HG02981 (cell line): Measurements from ENCODE around the gene GPM6B.
A peak's percentile ranks its signal among the peaks of the same experiment; 100 is the strongest.

Source experiments
- ATAC-seq: cut with Tn5 transposase; IDR thresholded peaks from one replicate; pipeline ENCODE4 v1.9.1; 2021; ENCODE audit warnings: mild to moderate bottlenecking, moderate library complexity; ENCODE audit not compliant: unreplicated experiment

The GPM6B gene

GRCh38 chrX:13816643-13817627, at the start of gene GPM6B:
GPM6B (minus strand) TSS chrX:13817093; CDS start chrX:13816904, 189 bp downstream.
- no peak for ATAC-seq

- no peak for ATAC-seq
These were observed 47.4 kb upstream of the GPM6B start for GRCh38 chrX:13864264-13864663.

GRCh38 chrX:13863324-13863723, 46.4 kb upstream of the GPM6B start:
- no peak for ATAC-seq

- ATAC-seq: no peak
These were observed 42.8 kb upstream of the GPM6B start for GRCh38 chrX:13859724-13860123.

GRCh38 chrX:13857804-13858203, 40.9 kb upstream of the GPM6B start:
- no peak for ATAC-seq

- ATAC-seq: peak; percentile 45
These were observed 39.0 kb upstream of the GPM6B start for GRCh38 chrX:13855689-13856450.

GRCh38 chrX:13854003-13854402, 37.1 kb upstream of the GPM6B start:
- no peak for ATAC-seq

GRCh38 chrX:13852001-13852695, 35.3 kb upstream of the GPM6B start:
- ATAC-seq: peak; percentile 74

- no peak for ATAC-seq
These were observed 29.0 kb upstream of the GPM6B start for GRCh38 chrX:13845721-13846378.

- no peak for ATAC-seq
These were observed 26.3 kb upstream of the GPM6B start for GRCh38 chrX:13843150-13843721.

GRCh38 chrX:13840121-13840520, 23.2 kb upstream of the GPM6B start:
- no peak for ATAC-seq

- ATAC-seq: no peak
These were observed 20.4 kb upstream of the GPM6B start for GRCh38 chrX:13837290-13837745.

- no peak for ATAC-seq
These were observed 19.7 kb upstream of the GPM6B start for GRCh38 chrX:13836575-13836974.

GRCh38 chrX:13835825-13836224, 18.9 kb upstream of the GPM6B start:
- ATAC-seq: no peak

- no peak for ATAC-seq
These were observed 17.5 kb upstream of the GPM6B start for GRCh38 chrX:13834355-13834754.

- no peak for ATAC-seq
These were observed 13.1 kb upstream of the GPM6B start for GRCh38 chrX:13829983-13830382.

GRCh38 chrX:13828392-13828791, 11.5 kb upstream of the GPM6B start:
- ATAC-seq: no peak

GRCh38 chrX:13827298-13828090, 10.6 kb upstream of the GPM6B start:
- ATAC-seq: no peak

- no peak for ATAC-seq
These were observed 9.9 kb upstream of the GPM6B start for GRCh38 chrX:13826770-13827169.
